ENCODE measurements around the gene TMEM255A. TPM values are rescaled to one million over a fixed set of nuclear protein-coding genes. Genes with fewer than 3 reads are reported as not detected.
A peak's percentile ranks its signal among the peaks of the same experiment; 100 is the strongest.

The TMEM255A gene
- total and polyA plus RNA-seq, 2 donors: 3.3 to 6.4 TPM

DNA sequence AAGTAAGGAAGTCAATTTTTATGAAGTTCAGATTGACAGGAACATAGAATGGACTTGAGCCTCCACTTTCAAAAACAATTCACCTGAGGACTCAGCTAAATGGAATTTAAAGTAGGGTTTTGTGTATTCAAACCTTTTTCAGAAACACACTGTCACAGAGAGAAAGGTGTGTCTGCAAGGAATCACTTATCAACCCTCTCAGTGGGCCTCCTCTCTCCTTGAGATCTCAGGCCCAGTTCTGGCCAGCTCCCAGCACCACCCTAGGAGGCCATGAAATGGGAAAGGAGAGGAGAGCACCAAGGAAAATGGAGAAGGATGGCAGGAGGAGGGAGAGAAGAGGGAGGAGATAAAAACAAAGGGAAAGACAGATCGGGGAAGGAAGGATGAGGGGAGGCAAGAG is 28.6 kb downstream of the TMEM255A start:
- Histone ChIP-seq H3K36me3 (ENCODE audit: control insufficient read depth in 2 of 2, insufficient read depth in 2 of 2, low read length in 1 of 2) (no peaks in the 10 kb centered on the region), H3K4me1 (ENCODE audit: control insufficient read depth in 2 of 2, insufficient read depth in 2 of 2, low read length in 2 of 2) (no peaks in the 10 kb centered on the region), H3K9me3 (ENCODE audit: control insufficient read depth in 2 of 2, insufficient read depth in 1 of 2, low read length in 1 of 2) (no peaks in the 10 kb centered on the region), H3K4me3 (ENCODE audit: low read length in 2 of 2) (no peak overlapping the region), H3K27me3 (ENCODE audit: control insufficient read depth in 2 of 2, insufficient read depth in 1 of 2, low read length in 1 of 2) (no peaks in the 10 kb centered on the region), H3K27ac (ENCODE audit: low read depth in 1 of 2, low read length in 1 of 2) (no peak overlapping the region)
- DNase-seq (ENCODE audit: low read depth in 6 of 9, low spot score in 9 of 9): no peak
- WGBS: 96% methylated on average over 1 of the region's 1 CpG

DNA sequence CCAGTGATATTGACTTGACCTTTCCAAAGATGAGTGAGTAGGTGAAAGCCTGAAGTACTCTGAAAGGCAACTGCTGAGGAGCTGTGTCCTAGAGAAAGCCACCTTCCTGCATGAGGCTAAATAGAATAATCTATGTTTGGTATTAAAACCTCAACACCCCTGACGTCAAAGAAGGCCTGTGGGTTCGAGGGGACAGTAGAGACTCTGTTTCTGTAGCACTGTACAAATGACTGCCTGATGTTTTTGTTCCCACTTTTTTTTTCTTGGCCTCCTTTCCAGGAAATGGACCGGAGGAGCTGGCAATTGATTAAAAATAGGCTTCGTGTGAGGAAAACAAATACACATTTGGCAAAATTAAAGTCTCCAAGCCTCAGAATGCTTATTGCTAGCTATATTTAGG is 29.5 kb downstream of the TMEM255A start:
- no peaks in the 10 kb centered on the region for H3K36me3 ChIP-seq (ENCODE audit: control insufficient read depth in 2 of 2, insufficient read depth in 2 of 2, low read length in 1 of 2)
- H3K27ac ChIP-seq (ENCODE audit: low read depth in 1 of 2, low read length in 1 of 2): no peak overlapping the region
- H3K27me3 ChIP-seq (ENCODE audit: control insufficient read depth in 2 of 2, insufficient read depth in 1 of 2, low read length in 1 of 2): no peaks in the 10 kb centered on the region
- no peak overlapping the region for H3K4me3 ChIP-seq (ENCODE audit: low read length in 2 of 2)
- WGBS: 93% methylated on average over 4 of the region's 4 CpGs
- no peaks in the 10 kb centered on the region for H3K9me3 ChIP-seq (ENCODE audit: control insufficient read depth in 2 of 2, insufficient read depth in 1 of 2, low read length in 1 of 2)
- no peaks in the 10 kb centered on the region for H3K4me1 ChIP-seq (ENCODE audit: control insufficient read depth in 2 of 2, insufficient read depth in 2 of 2, low read length in 2 of 2)
- DNase-seq (ENCODE audit: low read depth in 6 of 9, low spot score in 9 of 9): no peak

DNA sequence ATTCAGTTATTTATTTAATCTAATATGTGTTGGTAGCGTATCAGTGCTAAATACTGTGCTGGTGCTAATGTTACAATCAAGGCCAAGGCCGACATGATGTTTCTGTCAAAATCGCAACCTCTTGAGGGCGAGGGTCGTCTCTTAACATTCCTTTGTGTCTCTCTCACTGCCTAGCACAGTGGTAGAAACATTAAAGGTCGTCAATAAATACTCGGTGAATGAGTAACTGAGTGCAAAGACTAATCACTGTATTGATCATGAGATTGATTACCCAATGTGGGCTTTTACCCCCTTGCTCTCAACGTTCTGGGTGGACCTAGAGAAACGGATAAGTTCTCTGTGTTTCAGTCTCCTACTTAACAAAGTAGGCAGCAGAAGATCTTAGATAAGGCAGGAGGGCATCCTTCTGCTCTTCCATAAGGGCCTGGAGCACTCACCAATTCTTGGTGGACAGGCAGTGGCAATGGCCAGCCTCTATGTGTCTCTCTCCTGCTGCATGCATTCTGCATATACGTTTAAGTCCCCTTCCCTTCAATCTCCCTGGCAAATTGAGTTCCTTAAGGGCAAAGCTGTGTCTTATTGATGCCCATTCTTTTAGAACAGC is 30.1 kb downstream of the TMEM255A start:
- Histone ChIP-seq H3K9me3 (ENCODE audit: control insufficient read depth in 2 of 2, insufficient read depth in 1 of 2, low read length in 1 of 2) (no peaks in the 10 kb centered on the region), H3K4me1 (ENCODE audit: control insufficient read depth in 2 of 2, insufficient read depth in 2 of 2, low read length in 2 of 2) (no peaks in the 10 kb centered on the region), H3K4me3 (ENCODE audit: low read length in 2 of 2) (no peak overlapping the region), H3K27ac (ENCODE audit: low read depth in 1 of 2, low read length in 1 of 2) (no peak overlapping the region), H3K27me3 (ENCODE audit: control insufficient read depth in 2 of 2, insufficient read depth in 1 of 2, low read length in 1 of 2) (no peaks in the 10 kb centered on the region), H3K36me3 (ENCODE audit: control insufficient read depth in 2 of 2, insufficient read depth in 2 of 2, low read length in 1 of 2) (no peaks in the 10 kb centered on the region)
- no peak for DNase-seq (ENCODE audit: low read depth in 6 of 9, low spot score in 9 of 9)
- 95% methylated on average over 10 of the region's 10 CpGs for WGBS

DNA sequence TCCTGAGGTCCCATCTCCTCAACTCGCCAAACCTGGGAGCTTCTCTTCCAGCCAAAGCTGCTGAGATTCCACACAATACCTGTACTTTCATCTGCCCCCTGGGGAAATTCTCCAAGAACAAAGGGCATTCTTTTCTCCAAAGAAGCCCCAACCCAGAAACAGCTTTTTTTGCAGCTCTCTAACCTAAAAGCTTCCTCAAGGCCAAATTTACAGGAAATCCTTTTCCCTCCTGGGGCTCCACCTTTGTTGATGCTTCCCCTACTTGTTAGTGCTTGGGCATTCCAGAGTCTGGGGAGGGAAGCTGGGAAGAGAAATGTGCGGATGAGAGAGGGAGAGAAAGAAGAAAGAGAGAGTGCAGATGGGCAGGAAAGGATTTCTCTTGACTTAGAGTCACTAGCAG is 36.3 kb downstream of the TMEM255A start:
- DNase-seq (ENCODE audit: low read depth in 6 of 9, low spot score in 9 of 9): no peak
- no peak overlapping the region for H3K4me3 ChIP-seq (ENCODE audit: low read length in 2 of 2)
- no peaks in the 10 kb centered on the region for H3K9me3 ChIP-seq (ENCODE audit: control insufficient read depth in 2 of 2, insufficient read depth in 1 of 2, low read length in 1 of 2)
- H3K27ac ChIP-seq (ENCODE audit: low read depth in 1 of 2, low read length in 1 of 2): no peak overlapping the region
- H3K27me3 ChIP-seq (ENCODE audit: control insufficient read depth in 2 of 2, insufficient read depth in 1 of 2, low read length in 1 of 2): no peaks in the 10 kb centered on the region
- no peaks in the 10 kb centered on the region for H3K4me1 ChIP-seq (ENCODE audit: control insufficient read depth in 2 of 2, insufficient read depth in 2 of 2, low read length in 2 of 2)
- 96% methylated on average over 2 of the region's 2 CpGs for WGBS
- H3K36me3 ChIP-seq (ENCODE audit: control insufficient read depth in 2 of 2, insufficient read depth in 2 of 2, low read length in 1 of 2): no peaks in the 10 kb centered on the region

- Histone ChIP-seq H3K9me3 (ENCODE audit: control insufficient read depth in 2 of 2, insufficient read depth in 1 of 2, low read length in 1 of 2) (no peaks in the 10 kb centered on the region), H3K4me3 (ENCODE audit: low read length in 2 of 2) (no peak overlapping the region), H3K27ac (ENCODE audit: low read depth in 1 of 2, low read length in 1 of 2) (no peak overlapping the region), H3K4me1 (ENCODE audit: control insufficient read depth in 2 of 2, insufficient read depth in 2 of 2, low read length in 2 of 2) (no peaks in the 10 kb centered on the region), H3K36me3 (ENCODE audit: control insufficient read depth in 2 of 2, insufficient read depth in 2 of 2, low read length in 1 of 2) (no peaks in the 10 kb centered on the region), H3K27me3 (ENCODE audit: control insufficient read depth in 2 of 2, insufficient read depth in 1 of 2, low read length in 1 of 2) (no peaks in the 10 kb centered on the region)
- DNase-seq (ENCODE audit: low read depth in 6 of 9, low spot score in 9 of 9): no peak
- 95% methylated on average over 2 of the region's 2 CpGs for WGBS
Observed at GRCh38 chrX:120274145-120274544, 37.1 kb downstream of the TMEM255A start.

DNA sequence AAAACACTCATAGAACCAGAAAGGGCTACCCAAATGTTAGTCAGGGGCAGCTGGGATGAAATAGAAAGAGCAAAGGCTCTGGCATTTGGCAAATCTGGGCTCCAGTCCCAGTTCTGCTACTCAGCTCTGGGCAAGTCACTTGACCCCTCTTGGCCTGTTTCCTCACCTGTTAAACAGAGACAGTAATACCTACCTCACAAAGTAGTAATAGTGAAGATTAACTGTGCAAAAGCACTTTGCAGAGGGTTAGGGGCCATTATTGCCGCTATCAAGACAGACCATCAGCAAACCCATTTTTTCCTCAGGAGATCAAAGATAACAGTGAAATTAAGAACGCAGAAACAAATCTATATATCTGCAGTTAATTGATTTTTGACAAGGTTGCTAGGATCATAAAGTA is 40.0 kb downstream of the TMEM255A start:
- H3K4me1 ChIP-seq (ENCODE audit: control insufficient read depth in 2 of 2, insufficient read depth in 2 of 2, low read length in 2 of 2): no peaks in the 10 kb centered on the region
- H3K36me3 ChIP-seq (ENCODE audit: control insufficient read depth in 2 of 2, insufficient read depth in 2 of 2, low read length in 1 of 2): no peaks in the 10 kb centered on the region
- DNase-seq (ENCODE audit: low read depth in 6 of 9, low spot score in 9 of 9): no peak
- WGBS: 93% methylated on average over 2 of the region's 2 CpGs
- H3K27ac ChIP-seq (ENCODE audit: low read depth in 1 of 2, low read length in 1 of 2): no peak overlapping the region
- no peaks in the 10 kb centered on the region for H3K9me3 ChIP-seq (ENCODE audit: control insufficient read depth in 2 of 2, insufficient read depth in 1 of 2, low read length in 1 of 2)
- H3K4me3 ChIP-seq (ENCODE audit: low read length in 2 of 2): no peak overlapping the region
- no peaks in the 10 kb centered on the region for H3K27me3 ChIP-seq (ENCODE audit: control insufficient read depth in 2 of 2, insufficient read depth in 1 of 2, low read length in 1 of 2)

- H3K4me1 ChIP-seq (ENCODE audit: control insufficient read depth in 2 of 2, insufficient read depth in 2 of 2, low read length in 2 of 2): no peaks in the 10 kb centered on the region
- no peak for DNase-seq (ENCODE audit: low read depth in 6 of 9, low spot score in 9 of 9)
- H3K36me3 ChIP-seq (ENCODE audit: control insufficient read depth in 2 of 2, insufficient read depth in 2 of 2, low read length in 1 of 2): no peaks in the 10 kb centered on the region
- no peaks in the 10 kb centered on the region for H3K27me3 ChIP-seq (ENCODE audit: control insufficient read depth in 2 of 2, insufficient read depth in 1 of 2, low read length in 1 of 2)
- no peak overlapping the region for H3K4me3 ChIP-seq (ENCODE audit: low read length in 2 of 2)
- WGBS: 94% methylated on average over 4 of the region's 4 CpGs
- no peaks in the 10 kb centered on the region for H3K9me3 ChIP-seq (ENCODE audit: control insufficient read depth in 2 of 2, insufficient read depth in 1 of 2, low read length in 1 of 2)
- no peak overlapping the region for H3K27ac ChIP-seq (ENCODE audit: low read depth in 1 of 2, low read length in 1 of 2)
Observed at GRCh38 chrX:120270567-120270966, 40.7 kb downstream of the TMEM255A start.

GRCh38 chrX:120269373-120270035 is 41.8 kb downstream of the TMEM255A start:
- Histone ChIP-seq H3K4me3 (ENCODE audit: low read length in 2 of 2) (no peak overlapping the region), H3K27ac (ENCODE audit: low read depth in 1 of 2, low read length in 1 of 2) (peak overlapping the region; percentile 11 to 31), H3K4me1 (ENCODE audit: control insufficient read depth in 2 of 2, insufficient read depth in 2 of 2, low read length in 2 of 2) (no peaks in the 10 kb centered on the region), H3K36me3 (ENCODE audit: control insufficient read depth in 2 of 2, insufficient read depth in 2 of 2, low read length in 1 of 2) (no peaks in the 10 kb centered on the region), H3K9me3 (ENCODE audit: control insufficient read depth in 2 of 2, insufficient read depth in 1 of 2, low read length in 1 of 2) (no peaks in the 10 kb centered on the region), H3K27me3 (ENCODE audit: control insufficient read depth in 2 of 2, insufficient read depth in 1 of 2, low read length in 1 of 2) (no peaks in the 10 kb centered on the region)
- WGBS: 83% methylated on average over 1 of the region's 1 CpG
- peak in 1 of 9 donors; percentile 26 for DNase-seq (ENCODE audit: low read depth in 6 of 9, low spot score in 9 of 9)

DNA sequence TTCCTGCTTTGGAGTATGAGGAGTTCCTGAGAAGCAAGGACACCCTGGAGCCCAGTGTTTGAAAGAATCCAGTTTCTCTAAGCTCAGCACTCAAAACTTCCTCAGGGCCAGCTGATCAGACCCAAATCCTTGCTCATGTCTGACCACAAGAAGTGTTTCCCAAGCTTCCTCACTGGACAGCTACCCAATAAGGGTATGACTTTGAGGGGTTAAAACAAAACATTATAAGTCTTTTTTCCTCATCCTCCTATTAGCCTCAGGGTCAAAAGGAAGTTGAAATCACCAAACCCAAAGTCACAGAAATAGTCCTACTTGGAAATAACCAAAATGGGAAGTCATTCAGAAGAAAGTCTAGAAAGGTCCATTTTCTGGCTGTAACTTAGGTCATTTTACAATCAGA is 46.9 kb downstream of the TMEM255A start:
- Histone ChIP-seq H3K9me3 (ENCODE audit: control insufficient read depth in 2 of 2, insufficient read depth in 1 of 2, low read length in 1 of 2) (no peaks in the 10 kb centered on the region), H3K27ac (ENCODE audit: low read depth in 1 of 2, low read length in 1 of 2) (no peak overlapping the region), H3K36me3 (ENCODE audit: control insufficient read depth in 2 of 2, insufficient read depth in 2 of 2, low read length in 1 of 2) (no peaks in the 10 kb centered on the region), H3K27me3 (ENCODE audit: control insufficient read depth in 2 of 2, insufficient read depth in 1 of 2, low read length in 1 of 2) (no peaks in the 10 kb centered on the region), H3K4me3 (ENCODE audit: low read length in 2 of 2) (no peak overlapping the region), H3K4me1 (ENCODE audit: control insufficient read depth in 2 of 2, insufficient read depth in 2 of 2, low read length in 2 of 2) (no peaks in the 10 kb centered on the region)
- no peak for DNase-seq (ENCODE audit: low read depth in 6 of 9, low spot score in 9 of 9)

Data from thymus (tissue), 11 donors.